ENCODE data around the gene DNAH17. TPM values are rescaled to one million over a fixed set of nuclear protein-coding genes. Genes with fewer than 3 reads are reported as not detected.

Gene DNAH17
- total RNA-seq (1 to 10 TPM in 3 of 5 donors, under 1 TPM in 2; 0.33 to 1.2 (median 1.1) TPM), total RNA-seq (0.21 to 2.3 (median 1.1) reads per million in 29 experiments)
- total RNA-seq (2013) = 0.11 TPM

- CTCF ChIA-PET = no interaction called here
- H3K9me3 Mint-ChIP-seq = no peaks in the 10 kb centered on the region
- no peak within 1 kb of the TSS for H3K4me3 Mint-ChIP-seq
- Histone ChIP-seq H3K4me1 (ENCODE audit: control insufficient read depth in 1 of 2, extremely low read depth in 1 of 2, insufficient read depth in 2 of 2, low read length in 2 of 2) (peaks cover 0 to 1% of the 10 kb centered on the region in 2 experiments), H3K4me3 (ENCODE audit: control insufficient read depth in 1 of 2, extremely low read depth in 1 of 2, low read length in 1 of 2) (no peak within 1 kb of the TSS), H3K27ac (ENCODE audit: low read length) (no peak within 1 kb of the TSS), H3K36me3 (ENCODE audit: control insufficient read depth in 2 of 2, extremely low read depth in 1 of 2, insufficient read depth in 1 of 2, low read length in 1 of 2) (no peaks in the 10 kb centered on the region), H3K27me3 (replicated peaks in 1 of 2; ENCODE audit: control insufficient read depth in 2 of 2, extremely low read depth in 1 of 2, insufficient read depth in 2 of 2, low read length in 1 of 2) (peaks cover 0 to 18% of the 10 kb centered on the region in 2 experiments), H3K9me3 (no peaks in the 10 kb centered on the region)
- WGBS (ENCODE audit: insufficient coverage) = 75% methylated on average over 2 of the region's 9 CpGs
- POLR2A ChIA-PET = no interaction called here
- no peaks in the 10 kb centered on the region for H3K4me1 Mint-ChIP-seq
- no peak for ATAC-seq (replicated peaks in 1 of 4)
- H3K27ac Mint-ChIP-seq = no peak within 1 kb of the TSS
- no peaks in the 10 kb centered on the region for H3K27me3 Mint-ChIP-seq
- DNase-seq = no peak
- H3K36me3 Mint-ChIP-seq = no peaks in the 10 kb centered on the region
Measured at GRCh38 chr17:78577296-78577695, at the start of gene DNAH17. TSS of gene DNAH17 (minus strand) at chr17:78577396. CDS start at chr17:78575057, 2,339 bp downstream.

GRCh38 chr17:78624324-78625151, 47.3 kb upstream of the DNAH17 start:
- no peak overlapping the region for H3K4me3 Mint-ChIP-seq
- 80% methylated on average over 1 of the region's 14 CpGs for WGBS (ENCODE audit: insufficient coverage)

GRCh38 chr17:78623541-78623940, 46.3 kb upstream of the DNAH17 start:
- Mint-ChIP-seq H3K4me1 (no peaks in the 10 kb centered on the region), H3K27ac (no peak overlapping the region), H3K36me3 (no peaks in the 10 kb centered on the region), H3K27me3 (no peaks in the 10 kb centered on the region), H3K4me3 (no peak overlapping the region), H3K9me3 (peaks cover 0 to 5% (median 0%) of the 10 kb centered on the region in 3 donors)
- ChIA-PET POLR2A (no interaction called here), CTCF (no interaction called here)
- no peak for ATAC-seq (replicated peaks in 1 of 4)
- H3K9me3 ChIP-seq = no peaks in the 10 kb centered on the region
- H3K27me3 ChIP-seq (replicated peaks in 1 of 2; ENCODE audit: control insufficient read depth in 2 of 2, extremely low read depth in 1 of 2, insufficient read depth in 2 of 2, low read length in 1 of 2) = peaks cover 0 to 8% of the 10 kb centered on the region in 2 experiments
- whole genome bisulfite sequencing (ENCODE audit: insufficient coverage) = 93% methylated on average over 12 of the region's 12 CpGs
- DNase-seq = no peak
- H3K4me3 ChIP-seq (ENCODE audit: control insufficient read depth in 1 of 2, extremely low read depth in 1 of 2, low read length in 1 of 2) = no peak overlapping the region
- H3K4me1 ChIP-seq (ENCODE audit: control insufficient read depth in 1 of 2, extremely low read depth in 1 of 2, insufficient read depth in 2 of 2, low read length in 2 of 2) = no peaks in the 10 kb centered on the region
- no peaks in the 10 kb centered on the region for H3K36me3 ChIP-seq (ENCODE audit: control insufficient read depth in 2 of 2, extremely low read depth in 1 of 2, insufficient read depth in 1 of 2, low read length in 1 of 2)
- H3K27ac ChIP-seq (ENCODE audit: low read length) = no peak overlapping the region

More at GRCh38 chr17:78624324-78625151, 47.3 kb upstream of the DNAH17 start:
- H3K4me1 Mint-ChIP-seq = no peaks in the 10 kb centered on the region
- peaks cover 0 to 4% of the 10 kb centered on the region in 2 experiments for H3K4me1 ChIP-seq (ENCODE audit: control insufficient read depth in 1 of 2, extremely low read depth in 1 of 2, insufficient read depth in 2 of 2, low read length in 2 of 2)
- no peak overlapping the region for H3K4me3 ChIP-seq (ENCODE audit: control insufficient read depth in 1 of 2, extremely low read depth in 1 of 2, low read length in 1 of 2)
- peaks cover 0 to 11% of the 10 kb centered on the region in 2 experiments for H3K27me3 ChIP-seq (replicated peaks in 1 of 2; ENCODE audit: control insufficient read depth in 2 of 2, extremely low read depth in 1 of 2, insufficient read depth in 2 of 2, low read length in 1 of 2)
- ChIA-PET CTCF (no interaction called here), POLR2A (interaction anchor here in 1 of 2 donors (0.7 kb wide), 1 partner anchor 14 kb away, joined by 4 read pairs; no protein-coding TSS in a partner anchor)
- no peaks in the 10 kb centered on the region for H3K27me3 Mint-ChIP-seq
- ATAC-seq (replicated peaks in 1 of 4) (no peak), DNase-seq (no peak)
- H3K27ac ChIP-seq (ENCODE audit: low read length) = no peak overlapping the region
- peaks cover 0 to 5% (median 0%) of the 10 kb centered on the region in 3 donors for H3K9me3 Mint-ChIP-seq
- no peaks in the 10 kb centered on the region for H3K36me3 ChIP-seq (ENCODE audit: control insufficient read depth in 2 of 2, extremely low read depth in 1 of 2, insufficient read depth in 1 of 2, low read length in 1 of 2)
- no peaks in the 10 kb centered on the region for H3K9me3 ChIP-seq
- no peaks in the 10 kb centered on the region for H3K36me3 Mint-ChIP-seq
- no peak overlapping the region for H3K27ac Mint-ChIP-seq

- Mint-ChIP-seq H3K4me3 (no peak overlapping the region), H3K4me1 (peaks cover 0 to 4% (median 0%) of the 10 kb centered on the region in 3 donors), H3K36me3 (no peaks in the 10 kb centered on the region), H3K27me3 (no peaks in the 10 kb centered on the region), H3K9me3 (peaks cover 0 to 5% (median 0%) of the 10 kb centered on the region in 3 donors), H3K27ac (no peak overlapping the region)
- Histone ChIP-seq H3K27ac (ENCODE audit: low read length) (no peak overlapping the region), H3K9me3 (no peaks in the 10 kb centered on the region), H3K27me3 (replicated peaks in 1 of 2; ENCODE audit: control insufficient read depth in 2 of 2, extremely low read depth in 1 of 2, insufficient read depth in 2 of 2, low read length in 1 of 2) (peaks cover 0 to 8% of the 10 kb centered on the region in 2 experiments), H3K4me3 (ENCODE audit: control insufficient read depth in 1 of 2, extremely low read depth in 1 of 2, low read length in 1 of 2) (no peak overlapping the region), H3K4me1 (ENCODE audit: control insufficient read depth in 1 of 2, extremely low read depth in 1 of 2, insufficient read depth in 2 of 2, low read length in 2 of 2) (no peaks in the 10 kb centered on the region), H3K36me3 (ENCODE audit: control insufficient read depth in 2 of 2, extremely low read depth in 1 of 2, insufficient read depth in 1 of 2, low read length in 1 of 2) (no peaks in the 10 kb centered on the region)
- POLR2A ChIA-PET = no interaction called here
- DNase-seq = no peak
- 98% methylated on average over 19 of the region's 26 CpGs for WGBS (ENCODE audit: insufficient coverage)
- no peak for ATAC-seq (replicated peaks in 1 of 4)
- CTCF ChIA-PET = no interaction called here
Measured at GRCh38 chr17:78622491-78623265, 45.5 kb upstream of the DNAH17 start.

- Histone ChIP-seq H3K27ac (ENCODE audit: low read length) (no peak overlapping the region), H3K27me3 (replicated peaks in 1 of 2; ENCODE audit: control insufficient read depth in 2 of 2, extremely low read depth in 1 of 2, insufficient read depth in 2 of 2, low read length in 1 of 2) (peaks cover 0 to 8% of the 10 kb centered on the region in 2 experiments), H3K36me3 (ENCODE audit: control insufficient read depth in 2 of 2, extremely low read depth in 1 of 2, insufficient read depth in 1 of 2, low read length in 1 of 2) (no peaks in the 10 kb centered on the region), H3K9me3 (no peaks in the 10 kb centered on the region), H3K4me1 (ENCODE audit: control insufficient read depth in 1 of 2, extremely low read depth in 1 of 2, insufficient read depth in 2 of 2, low read length in 2 of 2) (no peaks in the 10 kb centered on the region), H3K4me3 (ENCODE audit: control insufficient read depth in 1 of 2, extremely low read depth in 1 of 2, low read length in 1 of 2) (no peak overlapping the region)
- WGBS (ENCODE audit: insufficient coverage) = 90% methylated on average over 18 of the region's 26 CpGs
- POLR2A ChIA-PET = no interaction called here
- CTCF ChIA-PET = no interaction called here
- H3K9me3 Mint-ChIP-seq = peaks cover 0 to 5% (median 0%) of the 10 kb centered on the region in 3 donors
- ATAC-seq (replicated peaks in 1 of 4) (no peak), DNase-seq (no peak)
- no peaks in the 10 kb centered on the region for H3K27me3 Mint-ChIP-seq
- H3K4me1 Mint-ChIP-seq = peaks cover 0 to 6% (median 0%) of the 10 kb centered on the region in 3 donors
- H3K36me3 Mint-ChIP-seq = no peaks in the 10 kb centered on the region
- H3K27ac Mint-ChIP-seq = no peak overlapping the region
- no peak overlapping the region for H3K4me3 Mint-ChIP-seq
Measured at GRCh38 chr17:78621720-78622490, 44.7 kb upstream of the DNAH17 start.

- Histone ChIP-seq H3K4me1 (ENCODE audit: control insufficient read depth in 1 of 2, extremely low read depth in 1 of 2, insufficient read depth in 2 of 2, low read length in 2 of 2) (no peaks in the 10 kb centered on the region), H3K9me3 (no peaks in the 10 kb centered on the region), H3K4me3 (ENCODE audit: control insufficient read depth in 1 of 2, extremely low read depth in 1 of 2, low read length in 1 of 2) (no peak overlapping the region), H3K27ac (ENCODE audit: low read length) (no peak overlapping the region), H3K27me3 (replicated peaks in 1 of 2; ENCODE audit: control insufficient read depth in 2 of 2, extremely low read depth in 1 of 2, insufficient read depth in 2 of 2, low read length in 1 of 2) (peaks cover 0 to 15% of the 10 kb centered on the region in 2 experiments), H3K36me3 (ENCODE audit: control insufficient read depth in 2 of 2, extremely low read depth in 1 of 2, insufficient read depth in 1 of 2, low read length in 1 of 2) (no peaks in the 10 kb centered on the region)
- no CpG with 5 or more reads among the region's 5 CpGs for WGBS (ENCODE audit: insufficient coverage)
- H3K9me3 Mint-ChIP-seq = peaks cover 0 to 5% (median 0%) of the 10 kb centered on the region in 3 donors
- ChIA-PET CTCF (no interaction called here), POLR2A (no interaction called here)
- H3K27ac Mint-ChIP-seq = no peak overlapping the region
- ATAC-seq (replicated peaks in 1 of 4) (no peak), DNase-seq (no peak)
- H3K27me3 Mint-ChIP-seq = no peaks in the 10 kb centered on the region
- peaks cover 0 to 6% (median 0%) of the 10 kb centered on the region in 3 donors for H3K4me1 Mint-ChIP-seq
- no peak overlapping the region for H3K4me3 Mint-ChIP-seq
- H3K36me3 Mint-ChIP-seq = no peaks in the 10 kb centered on the region
Measured at GRCh38 chr17:78620099-78620498, 42.9 kb upstream of the DNAH17 start.

Data from T-cell (primary cell).